ENCODE results near the gene VGLL1.

Gene VGLL1, protein sequence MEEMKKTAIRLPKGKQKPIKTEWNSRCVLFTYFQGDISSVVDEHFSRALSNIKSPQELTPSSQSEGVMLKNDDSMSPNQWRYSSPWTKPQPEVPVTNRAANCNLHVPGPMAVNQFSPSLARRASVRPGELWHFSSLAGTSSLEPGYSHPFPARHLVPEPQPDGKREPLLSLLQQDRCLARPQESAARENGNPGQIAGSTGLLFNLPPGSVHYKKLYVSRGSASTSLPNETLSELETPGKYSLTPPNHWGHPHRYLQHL

DNA sequence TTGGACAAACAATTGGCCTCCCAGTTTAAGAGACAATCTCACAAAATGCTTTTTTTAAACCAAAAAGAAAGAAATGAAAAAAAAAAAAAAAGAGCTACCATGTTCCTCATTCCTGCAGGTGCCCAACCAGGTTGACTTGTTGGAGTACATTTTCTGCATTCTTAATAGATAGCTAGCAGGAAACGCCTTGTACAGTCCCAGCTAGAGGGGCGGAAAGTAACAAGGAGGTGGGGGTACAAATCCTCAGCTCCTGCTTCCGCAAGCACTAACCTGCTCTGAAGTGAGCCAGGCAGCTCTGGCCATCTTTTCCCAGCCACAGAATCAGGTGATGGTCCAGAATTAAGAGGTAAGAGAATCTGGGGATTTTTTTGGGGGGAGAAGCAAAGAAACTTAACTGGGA lies at the start of gene VGLL1:
VGLL1 (plus strand) TSS at position 265 of the 400 bp plus-strand sequence. CDS start 3,806 bp downstream, outside the sequence.
- H3K27ac Mint-ChIP-seq: no peak within 1 kb of the TSS
- no peaks in the 10 kb centered on the region for H3K9me3 Mint-ChIP-seq
- no peaks in the 10 kb centered on the region for H3K4me1 Mint-ChIP-seq
- peaks cover 5 to 17% of the 10 kb centered on the region in 2 donors for H3K27me3 Mint-ChIP-seq
- ATAC-seq (replicated peaks) (no peak), DNase-seq (no peak)
- no peak within 1 kb of the TSS for H3K4me3 Mint-ChIP-seq
- H3K36me3 Mint-ChIP-seq: no peaks in the 10 kb centered on the region

DNA sequence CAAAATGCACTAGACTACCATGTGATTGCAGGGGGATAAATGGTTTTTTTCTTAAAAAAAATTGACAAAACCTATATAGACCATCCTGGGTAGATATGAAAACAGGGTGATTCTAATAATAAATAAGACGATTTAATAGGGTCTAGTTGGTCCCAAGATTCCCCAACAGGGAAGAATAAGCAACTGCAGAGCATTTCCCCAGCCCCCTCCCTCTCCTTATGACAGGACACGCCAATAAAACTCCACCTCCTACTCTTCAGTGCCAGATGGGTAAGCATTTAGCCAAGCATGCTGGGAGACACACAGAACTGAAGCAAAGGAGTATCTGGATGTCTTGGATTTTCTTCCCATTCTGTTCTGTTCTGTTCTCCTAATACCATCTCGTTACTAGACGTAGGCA lies 44.4 kb upstream of the VGLL1 start, which contains the start of gene BRS3:
BRS3 (plus strand) TSS at position 301 of the 400 bp plus-strand sequence. CDS start 168 bp downstream, outside the sequence.
- DNase-seq (no peak), ATAC-seq (replicated peaks) (no peak)
- Mint-ChIP-seq H3K4me3 (no peak within 1 kb of the TSS), H3K27ac (no peak within 1 kb of the TSS), H3K27me3 (peaks cover 0 to 33% of the 10 kb centered on the region in 2 donors), H3K4me1 (no peaks in the 10 kb centered on the region), H3K36me3 (no peaks in the 10 kb centered on the region), H3K9me3 (no peaks in the 10 kb centered on the region)

DNA sequence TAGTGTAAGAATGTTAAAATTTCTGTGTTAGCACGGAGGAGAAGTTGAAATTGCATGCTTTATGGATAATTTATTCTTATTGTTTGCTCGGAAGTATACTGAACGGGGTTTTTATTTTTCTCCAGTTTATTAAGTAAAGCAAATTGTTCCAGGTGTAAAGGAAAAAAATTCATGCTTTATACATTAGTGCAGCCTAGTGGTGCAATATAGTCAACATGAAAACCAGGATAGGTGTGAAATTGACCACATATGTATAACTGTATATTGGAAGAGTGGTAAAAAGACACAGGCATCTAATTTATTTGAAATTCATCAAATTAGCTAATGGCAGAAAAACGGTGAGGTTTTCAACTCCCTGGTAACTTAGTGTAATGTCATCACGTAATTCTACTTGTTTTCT lies 43.3 kb upstream of the VGLL1 start:
- H3K27me3 Mint-ChIP-seq: peaks cover 0 to 33% of the 10 kb centered on the region in 2 donors
- no peak overlapping the region for H3K27ac Mint-ChIP-seq
- H3K9me3 Mint-ChIP-seq: no peaks in the 10 kb centered on the region
- no peak for ATAC-seq (replicated peaks)
- H3K4me3 Mint-ChIP-seq: no peak overlapping the region
- H3K36me3 Mint-ChIP-seq: no peaks in the 10 kb centered on the region
- no peak for DNase-seq
- no peaks in the 10 kb centered on the region for H3K4me1 Mint-ChIP-seq

DNA sequence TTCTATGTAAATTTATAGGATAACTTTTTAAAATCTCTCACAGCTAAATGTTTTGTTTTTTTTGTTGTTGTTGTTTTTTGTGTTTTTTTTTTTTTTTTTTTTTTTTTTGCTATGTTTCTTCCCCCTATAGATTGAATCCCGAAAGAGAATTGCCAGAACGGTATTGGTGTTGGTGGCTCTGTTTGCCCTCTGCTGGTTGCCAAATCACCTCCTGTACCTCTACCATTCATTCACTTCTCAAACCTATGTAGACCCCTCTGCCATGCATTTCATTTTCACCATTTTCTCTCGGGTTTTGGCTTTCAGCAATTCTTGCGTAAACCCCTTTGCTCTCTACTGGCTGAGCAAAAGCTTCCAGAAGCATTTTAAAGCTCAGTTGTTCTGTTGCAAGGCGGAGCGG lies 40.2 kb upstream of the VGLL1 start:
- Mint-ChIP-seq H3K4me1 (no peaks in the 10 kb centered on the region), H3K9me3 (no peaks in the 10 kb centered on the region), H3K4me3 (no peak overlapping the region), H3K27ac (no peak overlapping the region), H3K36me3 (no peaks in the 10 kb centered on the region), H3K27me3 (peaks cover 0 to 24% of the 10 kb centered on the region in 2 donors)
- no peak for DNase-seq
- no peak for ATAC-seq (replicated peaks)

DNA sequence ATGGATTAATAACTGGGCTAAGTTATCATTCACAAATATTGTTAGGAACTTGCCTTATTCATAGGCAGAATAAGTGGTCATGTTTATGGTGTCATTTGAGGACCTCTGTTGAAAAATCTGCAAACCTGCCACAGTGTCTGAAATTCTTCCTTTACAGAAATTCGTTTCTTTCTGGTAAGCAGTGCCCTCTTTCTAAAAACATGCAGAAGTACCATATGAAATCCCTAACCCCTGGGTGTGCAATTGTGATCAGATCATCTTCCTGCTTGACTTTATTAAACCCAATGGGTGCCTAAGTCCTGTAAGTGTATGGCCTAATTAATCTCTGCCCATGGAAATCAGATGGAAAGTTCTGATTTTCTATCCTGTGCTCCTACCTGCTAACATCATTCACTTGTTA lies 39.0 kb upstream of the VGLL1 start:
- ATAC-seq (replicated peaks): no peak
- no peaks in the 10 kb centered on the region for H3K36me3 Mint-ChIP-seq

DNA sequence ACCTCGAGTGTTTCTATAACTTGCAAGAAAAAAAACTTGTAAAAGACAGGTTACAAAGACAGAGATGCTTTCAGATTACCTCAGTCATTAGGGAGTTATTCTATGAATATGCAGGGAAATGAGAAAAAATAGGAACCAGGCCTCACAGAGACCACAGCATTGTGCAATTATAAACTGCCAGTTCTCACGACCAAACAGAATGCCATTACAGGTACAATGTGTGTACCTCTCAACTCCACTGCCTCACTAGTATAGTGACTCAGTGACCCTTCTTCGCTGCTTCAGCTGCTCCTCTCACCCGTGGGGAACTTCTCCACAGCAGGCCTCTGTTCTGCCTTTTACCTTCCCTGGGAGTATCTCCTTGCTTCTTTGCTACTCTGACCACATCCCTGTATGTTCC lies 37.0 kb upstream of the VGLL1 start:
- no peak overlapping the region for H3K4me3 Mint-ChIP-seq
- no peak for ATAC-seq (replicated peaks)
- no peaks in the 10 kb centered on the region for H3K36me3 Mint-ChIP-seq
- DNase-seq: no peak
- H3K27me3 Mint-ChIP-seq: peaks cover 0 to 15% of the 10 kb centered on the region in 2 donors
- H3K27ac Mint-ChIP-seq: peak overlapping the region; percentile 0
- no peaks in the 10 kb centered on the region for H3K4me1 Mint-ChIP-seq
- no peaks in the 10 kb centered on the region for H3K9me3 Mint-ChIP-seq

More for the DNA sequence above, 39.0 kb upstream of the VGLL1 start:
- Mint-ChIP-seq H3K4me1 (no peaks in the 10 kb centered on the region), H3K9me3 (no peaks in the 10 kb centered on the region), H3K4me3 (no peak overlapping the region), H3K27ac (no peak overlapping the region), H3K27me3 (peaks cover 0 to 20% of the 10 kb centered on the region in 2 donors)
- DNase-seq: no peak

DNA sequence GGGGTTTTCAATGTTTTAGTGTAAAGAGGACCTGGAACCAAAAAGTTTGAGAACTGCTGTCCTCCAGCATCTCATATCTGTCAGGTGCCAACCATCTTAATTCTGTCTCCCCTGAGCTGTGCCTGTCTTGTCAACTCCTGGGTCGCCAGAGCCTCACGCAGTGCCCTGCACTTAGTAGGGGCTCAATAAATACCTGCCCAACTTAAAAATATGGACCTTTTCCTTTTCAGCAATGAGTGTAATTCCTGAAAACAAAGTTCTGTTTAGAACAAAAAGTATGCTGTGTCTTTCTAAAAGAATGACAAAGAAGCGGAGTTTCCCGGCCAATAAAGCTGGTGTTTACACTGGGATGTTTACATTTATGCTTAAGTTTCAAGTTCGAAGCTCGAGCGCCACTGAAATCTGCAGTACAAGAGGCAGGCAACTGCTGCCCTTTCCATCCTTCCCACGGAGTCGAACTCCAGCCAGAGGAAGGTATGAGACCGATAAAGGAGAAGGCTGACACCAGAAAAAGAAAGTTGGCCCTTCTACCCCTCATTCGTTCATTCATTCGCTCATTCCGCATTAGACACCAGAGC lies 35.7 kb upstream of the VGLL1 start:
- Mint-ChIP-seq H3K36me3 (no peaks in the 10 kb centered on the region), H3K9me3 (no peaks in the 10 kb centered on the region), H3K27me3 (peaks cover 0 to 7% of the 10 kb centered on the region in 2 donors), H3K4me1 (no peaks in the 10 kb centered on the region), H3K4me3 (peak overlapping the region; percentile 79 to 81), H3K27ac (peak overlapping the region; percentile 92)
- ATAC-seq (replicated peaks) (no peak), DNase-seq (no peak)

DNA sequence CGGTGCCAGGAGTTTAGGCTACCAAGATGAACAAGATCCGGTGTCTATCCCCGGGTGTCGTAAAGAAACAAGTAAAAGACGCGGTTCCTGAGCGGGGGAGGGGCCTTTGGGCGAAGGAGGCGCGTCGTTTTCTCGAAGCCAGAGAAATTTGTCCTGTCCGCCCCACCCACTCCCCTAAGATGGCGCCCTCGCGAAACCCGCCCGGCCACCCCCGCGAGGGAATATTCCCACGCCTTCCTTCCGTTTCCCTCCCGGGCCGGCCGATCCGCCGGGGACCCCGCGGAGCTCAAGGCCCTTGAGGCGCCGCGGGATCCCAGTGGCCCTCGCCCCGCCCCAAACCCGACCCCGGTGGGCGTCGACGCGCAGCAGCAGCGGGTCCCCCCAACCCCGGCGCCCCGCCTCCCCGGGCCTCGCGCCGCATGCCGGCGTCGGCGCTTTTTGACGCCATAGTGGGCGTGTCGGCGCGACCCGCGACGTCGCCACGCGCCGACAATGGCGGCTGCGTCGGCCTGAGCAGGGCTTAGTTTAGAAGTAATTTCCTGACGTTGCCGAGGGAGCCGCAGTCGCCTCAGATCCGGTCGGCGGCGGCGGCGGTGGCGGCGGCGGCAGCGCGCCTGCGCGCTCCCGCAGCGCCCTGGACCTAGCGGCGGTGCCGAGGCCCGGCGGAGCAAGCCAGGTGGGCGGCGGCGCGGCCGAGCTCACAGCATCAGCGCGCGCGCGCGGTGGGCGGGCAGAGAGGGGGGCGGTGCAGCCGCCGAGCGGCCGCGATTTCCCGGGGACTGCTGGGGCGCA lies 35.1 kb upstream of the VGLL1 start:
- ATAC-seq (replicated peaks): peak; percentile 83 to 86
- H3K4me1 Mint-ChIP-seq: no peaks in the 10 kb centered on the region
- H3K36me3 Mint-ChIP-seq: no peaks in the 10 kb centered on the region
- DNase-seq: peak; percentile 80
- peaks cover 0 to 5% of the 10 kb centered on the region in 2 donors for H3K27me3 Mint-ChIP-seq
- no peaks in the 10 kb centered on the region for H3K9me3 Mint-ChIP-seq
- H3K27ac Mint-ChIP-seq: peak overlapping the region; percentile 93
- peak overlapping the region; percentile 83 to 88 for H3K4me3 Mint-ChIP-seq

DNA sequence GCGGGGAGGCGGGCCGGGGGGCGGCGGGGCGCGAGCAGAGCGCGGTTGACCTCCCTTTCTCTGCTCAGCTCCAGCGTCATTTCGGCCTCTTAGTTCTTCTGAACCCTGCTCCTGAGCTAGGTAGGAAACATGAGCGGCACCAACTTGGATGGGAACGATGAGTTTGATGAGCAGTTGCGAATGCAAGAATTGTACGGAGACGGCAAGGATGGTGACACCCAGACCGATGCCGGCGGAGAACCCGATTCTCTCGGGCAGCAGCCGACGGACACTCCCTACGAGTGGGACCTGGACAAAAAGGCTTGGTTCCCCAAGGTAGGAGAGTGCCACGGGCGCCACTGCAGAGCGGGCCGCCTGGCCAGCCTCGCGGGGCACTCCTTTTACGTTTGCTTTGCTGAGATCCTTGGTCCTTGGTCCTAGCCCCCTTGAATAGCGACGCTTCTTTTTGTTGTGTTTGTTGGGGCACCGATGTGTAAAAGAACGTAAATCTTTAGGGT lies 34.4 kb upstream of the VGLL1 start, which contains the start of gene HTATSF1:
HTATSF1 (plus strand) TSS at position 37 of the 497 bp plus-strand sequence; CDS start at position 130, 93 bp downstream.
- H3K27me3 Mint-ChIP-seq: no peaks in the 10 kb centered on the region
- peak within 1 kb of the TSS; percentile 83 to 88 for H3K4me3 Mint-ChIP-seq
- H3K27ac Mint-ChIP-seq: peak within 1 kb of the TSS; percentile 93
- H3K4me1 Mint-ChIP-seq: no peaks in the 10 kb centered on the region
- no peaks in the 10 kb centered on the region for H3K9me3 Mint-ChIP-seq
- no peaks in the 10 kb centered on the region for H3K36me3 Mint-ChIP-seq
- no peak for DNase-seq
- peak; percentile 12 to 15 for ATAC-seq (replicated peaks)

DNA sequence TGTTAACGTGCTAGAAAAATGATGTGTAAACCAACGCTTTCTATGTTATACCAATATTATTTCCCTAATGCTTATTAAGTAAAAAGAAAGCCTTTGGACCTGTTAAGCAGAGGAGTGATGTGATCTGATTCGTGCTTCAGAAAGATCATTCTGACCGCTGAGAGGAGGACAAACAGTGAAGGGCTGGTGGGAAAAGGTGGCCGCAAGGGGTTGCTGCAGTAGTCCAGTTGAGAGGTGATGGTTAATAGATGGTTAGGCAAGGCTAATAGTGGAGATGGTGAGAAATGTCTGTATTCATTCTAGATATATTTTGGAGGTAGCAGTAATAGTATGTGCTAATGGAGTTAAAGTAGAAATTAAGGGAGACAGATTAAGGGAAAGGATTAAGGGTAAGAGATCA lies 12.9 kb upstream of the VGLL1 start:
- Mint-ChIP-seq H3K4me3 (no peak overlapping the region), H3K4me1 (no peaks in the 10 kb centered on the region), H3K36me3 (no peaks in the 10 kb centered on the region), H3K27ac (no peak overlapping the region), H3K9me3 (no peaks in the 10 kb centered on the region), H3K27me3 (no peaks in the 10 kb centered on the region)
- ATAC-seq (replicated peaks) (no peak), DNase-seq (no peak)

DNA sequence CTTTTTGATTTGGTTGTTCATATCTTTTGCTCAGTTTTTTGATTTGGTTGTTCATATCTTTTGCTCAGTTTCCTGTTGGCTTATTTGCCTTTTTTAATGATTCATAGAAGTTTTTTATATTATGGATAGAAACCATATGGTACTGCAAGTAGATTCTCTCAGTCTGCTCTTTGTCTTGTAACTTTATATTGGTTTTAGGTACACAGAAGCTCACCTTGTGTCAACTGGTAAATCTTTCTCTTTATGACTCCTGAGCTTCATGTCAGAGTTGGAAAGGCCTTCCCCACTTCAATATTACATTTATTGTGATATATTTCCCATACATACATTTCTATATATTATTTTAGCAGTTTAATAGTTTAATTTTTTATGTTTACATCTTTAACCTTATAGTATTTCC lies 8.2 kb upstream of the VGLL1 start:
- ATAC-seq (replicated peaks) (no peak), DNase-seq (no peak)
- Mint-ChIP-seq H3K36me3 (no peaks in the 10 kb centered on the region), H3K4me3 (no peak overlapping the region), H3K27ac (no peak overlapping the region), H3K27me3 (peaks cover 0 to 10% of the 10 kb centered on the region in 2 donors), H3K9me3 (no peaks in the 10 kb centered on the region), H3K4me1 (no peaks in the 10 kb centered on the region)

DNA sequence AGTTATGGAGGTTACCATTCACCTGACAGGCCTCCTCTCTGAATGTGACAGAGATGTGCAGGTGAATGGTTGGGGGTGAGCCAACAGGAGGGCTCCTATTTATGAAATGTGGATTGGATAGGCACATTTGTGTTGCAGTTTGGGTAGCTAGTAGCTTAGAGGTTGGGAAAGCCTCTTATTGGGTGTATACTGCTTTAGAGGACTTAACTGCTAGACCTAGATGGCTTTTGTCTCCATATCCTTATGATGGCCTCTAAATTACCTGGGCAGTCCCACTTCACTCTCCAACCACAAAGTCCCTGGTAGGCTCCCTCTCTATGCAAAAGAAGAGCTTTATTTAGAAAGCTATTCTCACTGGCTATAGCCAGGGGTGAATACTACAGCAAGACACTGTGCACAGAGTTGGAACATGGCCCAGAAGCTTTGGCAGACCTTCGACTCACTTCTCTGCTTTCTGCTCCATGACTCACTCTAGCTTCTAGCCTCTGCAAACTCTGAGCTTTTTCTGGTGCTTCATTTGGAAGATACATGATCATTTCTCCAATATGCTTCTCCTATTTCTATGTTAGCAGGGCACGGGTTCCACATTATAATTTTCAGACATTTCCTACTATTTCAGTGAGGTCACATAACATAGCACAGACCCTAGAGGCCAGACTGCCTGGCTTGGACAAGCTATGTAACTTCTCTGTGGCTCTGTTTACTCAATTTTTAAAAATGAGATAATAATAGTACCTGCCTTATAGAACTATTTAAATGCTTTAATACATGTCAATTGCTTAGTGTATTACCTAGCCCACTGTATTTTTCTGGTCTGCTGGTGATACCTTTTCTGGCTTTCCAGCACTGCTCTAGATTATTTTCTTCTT lies 6.0 kb upstream of the VGLL1 start:
- Mint-ChIP-seq H3K27ac (no peak overlapping the region), H3K27me3 (peaks cover 5 to 13% of the 10 kb centered on the region in 2 donors), H3K4me3 (no peak overlapping the region), H3K4me1 (no peaks in the 10 kb centered on the region), H3K36me3 (no peaks in the 10 kb centered on the region), H3K9me3 (no peaks in the 10 kb centered on the region)
- DNase-seq (no peak), ATAC-seq (replicated peaks) (no peak)

DNA sequence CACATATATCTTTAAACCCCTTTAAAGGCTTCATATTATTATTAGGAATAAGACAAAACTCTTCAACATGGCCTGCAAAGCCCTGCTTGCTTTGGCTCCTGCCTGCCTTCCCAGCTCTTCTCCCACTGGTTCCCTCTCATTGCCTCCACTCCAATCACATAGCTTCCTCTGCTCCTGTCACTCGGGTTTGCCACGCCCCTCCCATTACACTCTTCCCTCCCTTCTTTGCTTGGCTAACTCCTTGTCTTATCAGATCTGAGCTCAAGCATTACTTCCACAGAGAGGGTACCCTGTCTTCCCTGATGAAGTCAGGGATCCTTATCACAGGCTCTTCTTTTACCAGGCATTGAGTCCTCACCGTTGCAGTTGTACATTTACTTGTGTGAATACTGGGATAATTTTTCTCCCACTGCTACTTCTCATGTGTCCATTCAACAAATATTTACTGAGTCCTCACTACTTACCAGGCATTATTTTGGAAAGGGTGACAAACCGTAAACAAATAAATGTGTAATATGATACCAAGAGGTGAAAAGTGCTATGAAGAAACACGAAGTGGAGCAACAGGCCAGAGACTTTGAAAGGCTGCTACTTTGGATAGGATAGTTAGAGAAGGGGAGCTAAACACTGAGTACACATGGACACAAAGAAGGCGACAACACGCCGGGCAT lies 3.2 kb upstream of the VGLL1 start:
- H3K4me1 Mint-ChIP-seq: no peaks in the 10 kb centered on the region
- no peak for DNase-seq
- H3K36me3 Mint-ChIP-seq: no peaks in the 10 kb centered on the region

More for the DNA sequence above, 3.2 kb upstream of the VGLL1 start:
- Mint-ChIP-seq H3K27ac (no peak overlapping the region), H3K9me3 (no peaks in the 10 kb centered on the region), H3K27me3 (peaks cover 5 to 13% of the 10 kb centered on the region in 2 donors), H3K4me3 (no peak overlapping the region)
- no peak for ATAC-seq (replicated peaks)

All from stimulated activated naive B cell treated with anti-CD40 and anti-IgM and Interleukin-4, amounts not matched to agents 10 μg/mL and 1 μg/mL and 100 μg/mL, for 72 hours (primary cell).